Measurements from ENCODE around the gene LDB2. TPM values are rescaled to one million over a fixed set of nuclear protein-coding genes. Genes with fewer than 3 reads are reported as not detected.

The LDB2 gene
- polyA plus RNA-seq, 2 of the 4 experiments (the other 2 are of a cell fraction): not detected

DNA sequence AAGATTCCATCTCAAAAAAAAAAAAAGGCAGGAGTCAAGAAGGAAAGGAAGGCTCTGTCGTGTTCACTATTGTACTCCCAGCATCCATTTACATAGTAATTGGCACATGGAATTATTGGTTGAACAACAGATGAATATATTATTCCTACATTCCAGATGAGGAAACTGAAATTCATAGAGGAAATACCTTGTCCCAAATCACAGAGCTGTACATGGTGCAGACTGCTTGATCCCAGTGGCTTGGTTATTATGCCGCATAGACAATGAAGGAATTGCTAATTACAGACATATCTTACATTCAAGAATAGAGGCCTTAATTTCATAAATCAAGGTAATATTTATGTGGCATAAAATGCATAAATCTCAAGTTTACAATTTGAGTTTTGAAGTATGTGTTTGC lies 63.6 kb downstream of the LDB2 start:
- no peak overlapping the region for H3K27ac ChIP-seq
- no peak for FAIRE-seq
- no peak for DNase-seq (ENCODE audit: low read depth in 1 of 2, low spot score in 1 of 2)
- no peak overlapping the region for H3K4me2 ChIP-seq
- CTCF ChIA-PET: no interaction called here
- 50% methylated on average over 2 of the region's 2 CpGs for WGBS (ENCODE audit: missing lambda C conversion rate)
- no peak for ATAC-seq
- no peaks in the 10 kb centered on the region for H3K4me1 ChIP-seq
- no peak overlapping the region for H3K4me3 ChIP-seq
- no peak for TF ChIP-seq SMC3 (IDR thresholded peaks at IDR 0.05)
- TF ChIP-seq FOSB (CRISPR knock-in tag; IDR thresholded peaks at IDR 0.05): no peak
- TF ChIP-seq TFCP2L1 (CRISPR knock-in tag; IDR thresholded peaks at IDR 0.05): no peak
- TF ChIP-seq ZNF302 (CRISPR knock-in tag; IDR thresholded peaks at IDR 0.05): no peak
- TF ChIP-seq FOXS1 (CRISPR knock-in tag; IDR thresholded peaks at IDR 0.05): no peak
- TF ChIP-seq EP300 (IDR thresholded peaks at IDR 0.05): no peak
- no peak for TF ChIP-seq PHF8 (IDR thresholded peaks at IDR 0.05; ENCODE audit: borderline replicate concordance, low read depth)
- no peak for TF ChIP-seq CBX8 (IDR thresholded peaks at IDR 0.05)
- TF ChIP-seq, protein P1, sequence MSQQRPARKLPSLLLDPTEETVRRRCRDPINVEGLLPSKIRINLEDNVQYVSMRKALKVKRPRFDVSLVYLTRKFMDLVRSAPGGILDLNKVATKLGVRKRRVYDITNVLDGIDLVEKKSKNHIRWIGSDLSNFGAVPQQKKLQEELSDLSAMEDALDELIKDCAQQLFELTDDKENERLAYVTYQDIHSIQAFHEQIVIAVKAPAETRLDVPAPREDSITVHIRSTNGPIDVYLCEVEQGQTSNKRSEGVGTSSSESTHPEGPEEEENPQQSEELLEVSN (IDR thresholded peaks at IDR 0.05; ENCODE audit: borderline replicate concordance, low read depth): no peak
- TF ChIP-seq CHD2 (IDR thresholded peaks at IDR 0.05; ENCODE audit: low read length, partially characterized antibody): no peak
- no peak for TF ChIP-seq RNF2 (IDR thresholded peaks at IDR 0.05; ENCODE audit: borderline replicate concordance, low read depth)
- TF ChIP-seq KDM5A (IDR thresholded peaks at IDR 0.05): no peak
- TF ChIP-seq JUN (IDR thresholded peaks at IDR 0.05): no peak
- TF ChIP-seq POLR2A (IDR thresholded peaks at IDR 0.05; ENCODE audit: low read length): no peak
- TF ChIP-seq ZFP36 (IDR thresholded peaks at IDR 0.05; ENCODE audit: borderline replicate concordance, partially characterized antibody): no peak
- TF ChIP-seq ZC3H11A (IDR thresholded peaks at IDR 0.05): no peak
- TF ChIP-seq EHF (CRISPR knock-in tag; IDR thresholded peaks at IDR 0.05): no peak
- TF ChIP-seq GATA3 (IDR thresholded peaks at IDR 0.05; ENCODE audit: borderline replicate concordance): no peak
- POLR2A ChIA-PET: no interaction called here
- H3K9me3 ChIP-seq: no peaks in the 10 kb centered on the region

DNA sequence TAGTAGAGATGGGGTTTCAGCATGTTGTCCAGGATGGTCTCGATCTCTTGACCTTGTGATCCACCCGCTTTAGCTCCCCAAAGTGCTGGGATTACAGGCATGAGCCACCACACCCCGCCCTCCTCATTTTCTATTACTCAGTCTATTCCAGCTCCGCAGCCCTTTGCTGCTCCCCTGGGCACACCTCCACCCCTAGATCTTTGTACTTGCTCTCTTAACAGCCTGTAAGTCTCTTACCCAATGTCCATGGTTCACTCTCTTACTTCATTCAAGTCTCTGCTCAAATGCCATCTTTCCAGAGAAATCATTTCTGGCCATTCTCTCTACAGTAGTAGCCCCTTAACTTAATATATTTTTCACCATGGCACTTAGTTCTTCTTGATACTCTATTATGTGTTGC lies 64.7 kb downstream of the LDB2 start:
- FAIRE-seq: no peak
- no peak overlapping the region for H3K4me2 ChIP-seq
- no peak for DNase-seq (ENCODE audit: low read depth in 1 of 2, low spot score in 1 of 2)
- H3K27ac ChIP-seq: no peak overlapping the region
- H3K4me3 ChIP-seq: no peak overlapping the region
- WGBS (ENCODE audit: missing lambda C conversion rate): 21% methylated on average over 4 of the region's 4 CpGs
- ChIA-PET POLR2A (no interaction called here), CTCF (no interaction called here)
- no peaks in the 10 kb centered on the region for H3K4me1 ChIP-seq
- no peaks in the 10 kb centered on the region for H3K9me3 ChIP-seq
- TF ChIP-seq ZC3H11A (IDR thresholded peaks at IDR 0.05): no peak
- TF ChIP-seq HOXB13 (CRISPR knock-in tag; IDR thresholded peaks at IDR 0.05; ENCODE audit: low read depth): no peak
- no peak for ATAC-seq

DNA sequence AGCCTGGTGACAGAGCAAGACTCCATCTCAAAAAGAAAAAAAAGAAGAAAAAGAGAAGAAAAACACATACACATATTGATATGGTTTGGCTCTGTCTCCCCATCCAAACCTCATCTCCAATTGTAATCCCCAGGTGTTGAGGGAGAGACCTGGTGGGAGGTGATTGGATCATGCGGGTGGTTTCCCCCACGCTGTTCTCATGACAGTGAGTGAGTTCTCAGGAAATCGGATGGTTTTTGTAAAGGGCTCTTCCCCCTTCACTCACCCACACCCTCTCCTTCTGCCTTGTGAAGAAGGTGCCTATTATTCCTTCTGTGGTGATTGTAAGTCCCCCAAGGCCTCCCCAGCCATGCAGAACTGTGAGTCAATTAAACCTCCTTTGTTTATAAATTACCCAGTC lies 68.4 kb downstream of the LDB2 start:
- TF ChIP-seq RAD21 (conservative IDR thresholded peaks at IDR 0.05 in 1 of 2, IDR thresholded peaks at IDR 0.05 in 1 of 2): no peak
- TF ChIP-seq FOSB (CRISPR knock-in tag; IDR thresholded peaks at IDR 0.05): no peak
- TF ChIP-seq POLR2AphosphoS2 (conservative IDR thresholded peaks at IDR 0.05; ENCODE audit: low read length): no peak
- TF ChIP-seq EHMT2 (IDR thresholded peaks at IDR 0.05; ENCODE audit: low read depth): no peak
- H3K4me3 ChIP-seq: no peak overlapping the region
- H3K4me1 ChIP-seq: no peaks in the 10 kb centered on the region
- FAIRE-seq: no peak
- DNase-seq (ENCODE audit: low read depth in 1 of 2, low spot score in 1 of 2): no peak
- ChIA-PET CTCF (no interaction called here), POLR2A (no interaction called here)
- H3K4me2 ChIP-seq: no peak overlapping the region
- ATAC-seq: no peak
- no peaks in the 10 kb centered on the region for H3K9me3 ChIP-seq
- WGBS (ENCODE audit: missing lambda C conversion rate): 0% methylated on average over 3 of the region's 3 CpGs
- no peak overlapping the region for H3K27ac ChIP-seq

Data from A549 (cell line).